K562 (cell line): ENCODE results near the gene CCR8. TPM values are rescaled to one million over a fixed set of nuclear protein-coding genes. Genes with fewer than 3 reads are reported as not detected.

Experiments
- ATAC-seq: fragments of 200-7000 bp; cut with Tn5 transposase; 3 replicates; pipeline ENCODE4 v1.9.1; 2020; ENCODE audit warnings: moderate library complexity
- BruUV-seq: library from RNA; stranded (reverse); fragments of 400-500 nt; replicated peaks from 2 replicates; lab custom pipeline; 2021; lab: Mats Ljungman, UMichigan
- CTCF ChIA-PET: fragments of 300-600 bp; formaldehyde crosslinking; extraction: SDS; loops from one replicate; lab custom pipeline; 2021; ENCODE audit warnings: low intra/inter-chr PET ratio; lab: Yijun Ruan, JAX
- POLR2A ChIA-PET: fragments of 300-600, 350-650 bp; sonication (Branson Sonifier 250); formaldehyde crosslinking; extraction: SDS; loops from one replicate; lab custom pipeline; 2021; ENCODE audit warnings: antibody characterized with exemption, inconsistent platforms; lab: Yijun Ruan, JAX
- DNase-seq, 4 experiments: peaks; one replicate each; pipeline versions ENCODE4 v3.0.0 to v3.0.0-alpha.2; 2011 to 2018; ENCODE audit warnings: low spot score in 3 of 4, mixed read lengths in 3 of 4; ENCODE audit errors: extremely low read depth in 1 of 4
- FAIRE-seq: peaks from 2 replicates; lab custom pipeline; 2011; peaks lifted over from hg19 to GRCh38; lab: Jason Lieb, UNC
- H2AFZ ChIP-seq: 2 replicates; pipeline ENCODE4 v1.6.0; 2011; ENCODE audit warnings: low read depth, low read length, control low read depth, inconsistent platforms
- H3K27ac ChIP-seq: fragments of 200-600 bp; 3 replicates; pipeline ENCODE4 v1.8.0; 2011; ENCODE audit warnings: low read depth, mild to moderate bottlenecking, control low read depth, inconsistent platforms, low read length, moderate library complexity, mixed read lengths; ENCODE audit errors: extremely low read depth
- H3K27me3 ChIP-seq, 2 experiments: fragments of 300-600 bp in 1 of 2; 2 replicates in 1 of 2; 3 replicates in 1 of 2; pipeline versions ENCODE4 v1.6.0 to v1.8.0; 2011; ENCODE audit warnings: inconsistent platforms in 2 of 2, low read length in 2 of 2, mild to moderate bottlenecking in 1 of 2, mixed read lengths in 1 of 2, moderate library complexity in 1 of 2; ENCODE audit not compliant: control insufficient read depth in 2 of 2, insufficient read depth in 2 of 2
- H3K36me3 ChIP-seq: fragments of 300-600 bp; 3 replicates; pipeline ENCODE4 v1.8.0; 2011; ENCODE audit warnings: mild to moderate bottlenecking, low read length, inconsistent platforms; ENCODE audit not compliant: control insufficient read depth, insufficient read depth
- H3K4me1 ChIP-seq, 2 experiments: fragments of 200-600 bp in 1 of 2; replicated peaks in 1 of 2; 2 replicates in 1 of 2; 3 replicates in 1 of 2; pipeline versions ENCODE4 v1.5.1 to v1.8.0; 2011; ENCODE audit warnings: inconsistent platforms in 2 of 2, low read length in 2 of 2, mild to moderate bottlenecking in 1 of 2, mixed read lengths in 1 of 2, moderate library complexity in 1 of 2; ENCODE audit not compliant: control insufficient read depth in 2 of 2, insufficient read depth in 2 of 2
- H3K4me2 ChIP-seq: 2 replicates; pipeline ENCODE4 v1.6.1; 2011; ENCODE audit warnings: low read length, control low read depth, inconsistent platforms, mixed read lengths; ENCODE audit not compliant: insufficient read depth
- H3K4me3 ChIP-seq: fragments of 200-600 bp; sonication (generic), shearing (Covaris generic); 2 replicates; pipeline ENCODE4 v1.5.1; 2016; ENCODE audit warnings: control low read depth, inconsistent platforms
- H3K79me2 ChIP-seq: fragments of 200-600 bp; 3 replicates; pipeline ENCODE4 v1.8.0; 2011; ENCODE audit warnings: low read length, inconsistent platforms; ENCODE audit not compliant: control insufficient read depth, insufficient read depth
- H3K9ac ChIP-seq, 2 experiments: 2 replicates each; pipeline versions ENCODE4 v1.6.0 to v1.6.1; 2011; ENCODE audit warnings: low read depth in 2 of 2, low read length in 2 of 2, control low read depth in 1 of 2, inconsistent platforms in 1 of 2, mild to moderate bottlenecking in 1 of 2, mixed read lengths in 1 of 2; ENCODE audit not compliant: insufficient read depth in 1 of 2
- H3K9me1 ChIP-seq: one replicate; pipeline ENCODE4 v1.6.0; 2011; ENCODE audit warnings: inconsistent platforms, mild to moderate bottlenecking, low read length, moderate library complexity; ENCODE audit not compliant: control insufficient read depth, insufficient read depth
- H3K9me3 ChIP-seq: replicated peaks from 2 replicates; pipeline ENCODE4 v1.5.1; 2011; ENCODE audit warnings: low read depth, low read length, inconsistent platforms; ENCODE audit not compliant: control insufficient read depth, insufficient read depth
- H4K20me1 ChIP-seq: replicated peaks from 2 replicates; pipeline ENCODE4 v1.6.1; 2011; ENCODE audit warnings: low read length, inconsistent platforms, mixed read lengths; ENCODE audit not compliant: control insufficient read depth, insufficient read depth
- ATF4 ChIP-seq: fragments of 450-650 bp; formaldehyde crosslinking; IDR thresholded peaks from 2 replicates; pipeline ENCODE4 v1.4.0; 2022; ENCODE audit warnings: mild to moderate bottlenecking, moderate library complexity
- ESRRA ChIP-seq: fragments of 450-650 bp; IDR thresholded peaks from 2 replicates; pipeline ENCODE4 v1.6.1; 2014; ENCODE audit warnings: low read depth, mild to moderate bottlenecking, moderate library complexity, borderline replicate concordance
- HDAC1 ChIP-seq, 2 experiments: fragments of 450-650 bp; IDR thresholded peaks; 2 replicates each; pipeline ENCODE4 v1.6.1; 2016 to 2017; ENCODE audit warnings: inconsistent platforms in 1 of 2, mild to moderate bottlenecking in 1 of 2, moderate library complexity in 1 of 2
- HNRNPL ChIP-seq: fragments of 200-400 bp; formaldehyde crosslinking; IDR thresholded peaks from 2 replicates; pipeline ENCODE4 v1.6.1; 2017; ENCODE audit warnings: low read depth, mild to moderate bottlenecking, low read length
- HNRNPLL ChIP-seq: fragments of 200-400 bp; formaldehyde crosslinking; IDR thresholded peaks from 2 replicates; pipeline ENCODE4 v1.6.1; 2017; ENCODE audit warnings: low read length, low read depth, mild to moderate bottlenecking; ENCODE audit not compliant: poor library complexity, severe bottlenecking
- ILF3 ChIP-seq: fragments of 450-650 bp; IDR thresholded peaks from 2 replicates; pipeline ENCODE4 v1.6.1; 2018; ENCODE audit warnings: antibody characterized with exemption, mild to moderate bottlenecking, moderate library complexity, borderline replicate concordance
- MAFG ChIP-seq: fragments of 450-650 bp; conservative IDR thresholded peaks from 2 replicates; pipeline ENCODE4 v1.6.1; 2016; ENCODE audit warnings: missing genetic modification characterization, missing compliant biosample characterization
- MEF2D ChIP-seq: conservative IDR thresholded peaks from 2 replicates; pipeline ENCODE4 v1.6.1; 2016; ENCODE audit warnings: low read depth, missing genetic modification characterization, missing compliant biosample characterization
- NFATC3 ChIP-seq: fragments of 450-650 bp; IDR thresholded peaks from 2 replicates; pipeline ENCODE4 v1.6.1; 2017; ENCODE audit warnings: mild to moderate bottlenecking
- NUFIP1 ChIP-seq: fragments of 450-650 bp; IDR thresholded peaks from 2 replicates; pipeline ENCODE4 v1.6.1; 2018; ENCODE audit not compliant: partially characterized antibody
- RAD21 ChIP-seq, 2 experiments: fragments of 250-450 bp in 1 of 2; fragments of 450-650 bp in 1 of 2; sonication (Bioruptor Pico) in 1 of 2; formaldehyde crosslinking in 1 of 2; IDR thresholded peaks in 1 of 2; conservative IDR thresholded peaks in 1 of 2; 2 replicates each; pipeline versions ENCODE4 v1.4.0 to v1.8.0; 2020 to 2022; ENCODE audit warnings: mild to moderate bottlenecking in 2 of 2, moderate library complexity in 1 of 2
- RBM25 ChIP-seq: fragments of 200-400 bp; formaldehyde crosslinking; IDR thresholded peaks from 2 replicates; pipeline ENCODE4 v1.6.1; 2018; ENCODE audit warnings: low read length, low read depth, moderate library complexity; ENCODE audit not compliant: severe bottlenecking
- RBM34 ChIP-seq: fragments of 200-400 bp; formaldehyde crosslinking; IDR thresholded peaks from 2 replicates; pipeline ENCODE4 v1.6.1; 2018; ENCODE audit warnings: low read length, borderline replicate concordance; ENCODE audit not compliant: insufficient read depth
- SMAD1 ChIP-seq: fragments of 150-350 bp; IDR thresholded peaks from 2 replicates; pipeline ENCODE4 v1.6.1; 2014; ENCODE audit warnings: low read length, low read depth; ENCODE audit not compliant: partially characterized antibody
- TOE1 ChIP-seq, 2 experiments: fragments of 450-650 bp in 1 of 2; sonication (generic) in 1 of 2; formaldehyde crosslinking in 1 of 2; IDR thresholded peaks; 2 replicates each; pipeline versions ENCODE4 v1.7.1 to v1.8.0; 2016 to 2022; ENCODE audit warnings: borderline replicate concordance in 2 of 2, mild to moderate bottlenecking in 2 of 2, antibody characterized with exemption in 1 of 2, inconsistent platforms in 1 of 2, low read depth in 1 of 2, missing genetic modification reagents in 1 of 2, moderate library complexity in 1 of 2
- WGBS: fragments of 100-300 bp; shearing (Covaris generic); methylation state at CpG from one replicate; pipeline ENCODE4 v1.1.6; 2016; ENCODE audit warnings: low coverage, mixed read lengths; ENCODE audit not compliant: insufficient coverage; ENCODE audit errors: missing lambda C conversion rate; 5-methylcytosine and 5-hydroxymethylcytosine counted together
- in situ Hi-C: fragments of 300-500 bp; cut with MboI; formaldehyde crosslinking; loops from 4 replicates; pipeline ENCODE4 v1.15.0; 2018; ENCODE audit warnings: inconsistent platforms, mixed read lengths
- intact Hi-C: fragments of 100-400 bp; cut with micrococcal nuclease; formaldehyde crosslinking; loops from 2 replicates; pipeline ENCODE4 v1.14.2; 2022
- polyA plus RNA-seq, 8 experiments: library from polyadenylated mRNA; depleted of rRNA in 4 of 8; stranded (reverse) in 5 of 8; unstranded in 3 of 8; fragments of >200 nt; fragmentation: Nextera tagmentation in 2 of 8; fragmentation: Illumina TruSeq in 1 of 8; extraction: Ambion mirVana in 2 of 8; extraction: Trizol in 1 of 8; gene quantifications; 2 replicates each; pipeline versions ENCODE4 v1.2.1 to v1.2.3, GENCODE V29; 2011 to 2014; ENCODE audit warnings: inconsistent platforms in 1 of 8, missing spikeins in 1 of 8
- total RNA-seq, 7 experiments: library from RNA; depleted of rRNA in 6 of 7; stranded (reverse); fragments of >200 nt in 6 of 7; fragmentation: Illumina TruSeq in 2 of 7; extraction: Trizol in 2 of 7; gene quantifications; 2 replicates each; pipeline versions ENCODE4 v1.2.1 to v1.2.3, GENCODE V29; 2011 to 2021; ENCODE audit warnings: low replicate concordance in 1 of 7

CCR8 gene
- total and polyA plus RNA-seq, 9 of the 15 experiments (the other 6 are each of a cell fraction or from before 2014, with no cell fraction given), result not detected

- WGBS, result 11% methylated on average over 5 of the region's 5 CpGs
- CTCF ChIA-PET, result no interaction called here
- H3K4me2 ChIP-seq, result no peak within 1 kb of the TSS
- H3K27me3 ChIP-seq, result peaks cover 6 to 36% of the 10 kb centered on the region in 2 experiments; a peak in 4 of 5 replicates
- H3K9me1 ChIP-seq, result no peaks in the 10 kb centered on the region
- in situ Hi-C loops, result no loop called here
- no TSS peak for BruUV-seq
- H3K36me3 ChIP-seq, result no peaks in the 10 kb centered on the region
- H3K9me3 ChIP-seq, result no peaks in the 10 kb centered on the region
- DNase-seq (no peak), FAIRE-seq (no peak), ATAC-seq (peak; percentile 45)
- 0 out of 4 replicates have a peak within 1 kb of the TSS, but pooled peaks of 1 of the 2 experiments have one; percentile 21 for H3K9ac ChIP-seq
- intact Hi-C loops, result no loop called here
- no peaks in the 10 kb centered on the region for H4K20me1 ChIP-seq
- no peak within 1 kb of the TSS for H3K27ac ChIP-seq
- POLR2A ChIA-PET, result interaction anchor here (0.8 to 1.2 kb wide), 6 partner anchors 9 to 84 kb away, joined by 3 to 4 read pairs (median 3); no protein-coding TSS in a partner anchor
- H3K79me2 ChIP-seq, result no peaks in the 10 kb centered on the region
- peaks cover 0 to 8% of the 10 kb centered on the region in 2 experiments; a peak in 3 of 5 replicates for H3K4me1 ChIP-seq
- H3K4me3 ChIP-seq, result no peak within 1 kb of the TSS
- no peak within 1 kb of the TSS for H2AFZ ChIP-seq
- TF ChIP-seq MAFG (tag), result no peak
- TF ChIP-seq RBM25, result no peak
- no peak for TF ChIP-seq NUFIP1
- no peak for TF ChIP-seq TOE1 (IDR thresholded peaks at IDR 0.05; ENCODE audit: borderline replicate concordance)
- TF ChIP-seq TOE1 (CRISPR knock-in tag; IDR thresholded peaks at IDR 0.05; ENCODE audit: borderline replicate concordance, low read depth), result no peak
- no peak for TF ChIP-seq HNRNPLL
- TF ChIP-seq NFATC3, result no peak
- TF ChIP-seq HDAC1 (IDR thresholded peaks at IDR 0.05), result no peak
- peak in 1 of 2 experiments; percentile 44; a peak in 3 of 4 replicates for TF ChIP-seq RAD21 (CRISPR knock-in tag; conservative IDR thresholded peaks at IDR 0.05 in 1 of 2, IDR thresholded peaks at IDR 0.05 in 1 of 2)
- TF ChIP-seq SMAD1, result no peak
- no peak for TF ChIP-seq ILF3
- TF ChIP-seq MEF2D (tag), result 0 out of 2 replicates have a peak, but pooled peaks have one; percentile 13
- no peak for TF ChIP-seq ESRRA
- TF ChIP-seq ATF4 (CRISPR knock-in tag), result 0 out of 2 replicates have a peak, but pooled peaks have one; percentile 15
- no peak for TF ChIP-seq HNRNPL
- TF ChIP-seq RBM34, result no peak
Observed at GRCh38 chr3:39279745-39280517, 49.6 kb upstream of the CCR8 start, which contains the start of gene CX3CR1. Gene CX3CR1, minus strand, starts transcription at chr3:39280036. Its CDS starts 13,527 bp downstream, at chr3:39266509.
